ENCODE results near the gene VWF.

Gene VWF

GRCh38 chr12:6167327-6168280 is 43.1 kb upstream of the VWF start:
- Histone ChIP-seq H3K9me3 (ENCODE audit: control insufficient read depth, low read length) (no peaks in the 10 kb centered on the region), H3K4me3 (ENCODE audit: low read depth, low read length) (no peak overlapping the region), H3K79me2 (no peaks in the 10 kb centered on the region), H2AFZ (no peak overlapping the region), H3K27ac (peak overlapping the region; percentile 41), H3K27me3 (ENCODE audit: control insufficient read depth, insufficient read depth, low read length) (no peaks in the 10 kb centered on the region), H3K9ac (no peak overlapping the region), H3K4me1 (no peaks in the 10 kb centered on the region), H3K36me3 (ENCODE audit: control insufficient read depth, insufficient read depth, low read length) (no peaks in the 10 kb centered on the region), H3K4me2 (ENCODE audit: low read length) (no peak overlapping the region)
- no peak for TF ChIP-seq CTCF (IDR thresholded peaks at IDR 0.05)

GRCh38 chr12:6166808-6167207 is 42.3 kb upstream of the VWF start:
- H3K36me3 ChIP-seq (ENCODE audit: control insufficient read depth, insufficient read depth, low read length), result no peaks in the 10 kb centered on the region
- H2AFZ ChIP-seq, result no peak overlapping the region
- H3K4me3 ChIP-seq (ENCODE audit: low read depth, low read length), result no peak overlapping the region
- H3K9ac ChIP-seq, result no peak overlapping the region
- H3K4me1 ChIP-seq, result no peaks in the 10 kb centered on the region
- H3K27me3 ChIP-seq (ENCODE audit: control insufficient read depth, insufficient read depth, low read length), result no peaks in the 10 kb centered on the region
- H3K4me2 ChIP-seq (ENCODE audit: low read length), result no peak overlapping the region
- H3K27ac ChIP-seq, result no peak overlapping the region
- H3K79me2 ChIP-seq, result no peaks in the 10 kb centered on the region
- no peak for TF ChIP-seq CTCF (IDR thresholded peaks at IDR 0.05)
- no peaks in the 10 kb centered on the region for H3K9me3 ChIP-seq (ENCODE audit: control insufficient read depth, low read length)

GRCh38 chr12:6165395-6165794 is 40.9 kb upstream of the VWF start:
- Histone ChIP-seq H3K9ac (no peak overlapping the region), H3K27ac (no peak overlapping the region), H3K79me2 (no peaks in the 10 kb centered on the region), H3K4me1 (no peaks in the 10 kb centered on the region), H3K4me2 (ENCODE audit: low read length) (no peak overlapping the region), H3K27me3 (ENCODE audit: control insufficient read depth, insufficient read depth, low read length) (no peaks in the 10 kb centered on the region), H3K36me3 (ENCODE audit: control insufficient read depth, insufficient read depth, low read length) (no peaks in the 10 kb centered on the region), H3K4me3 (ENCODE audit: low read depth, low read length) (no peak overlapping the region), H3K9me3 (ENCODE audit: control insufficient read depth, low read length) (no peaks in the 10 kb centered on the region), H2AFZ (no peak overlapping the region)
- no peak for TF ChIP-seq CTCF (IDR thresholded peaks at IDR 0.05)

GRCh38 chr12:6163416-6164060 is 39.1 kb upstream of the VWF start:
- no peak overlapping the region for H3K9ac ChIP-seq
- H3K4me1 ChIP-seq, result no peaks in the 10 kb centered on the region
- H3K4me2 ChIP-seq (ENCODE audit: low read length), result no peak overlapping the region
- H3K79me2 ChIP-seq, result no peaks in the 10 kb centered on the region
- H3K36me3 ChIP-seq (ENCODE audit: control insufficient read depth, insufficient read depth, low read length), result no peaks in the 10 kb centered on the region
- no peak for TF ChIP-seq CTCF (IDR thresholded peaks at IDR 0.05)
- no peak overlapping the region for H2AFZ ChIP-seq
- H3K9me3 ChIP-seq (ENCODE audit: control insufficient read depth, low read length), result no peaks in the 10 kb centered on the region
- H3K4me3 ChIP-seq (ENCODE audit: low read depth, low read length), result no peak overlapping the region
- no peak overlapping the region for H3K27ac ChIP-seq
- no peaks in the 10 kb centered on the region for H3K27me3 ChIP-seq (ENCODE audit: control insufficient read depth, insufficient read depth, low read length)
